RWPE1 (cell line): ENCODE results near the gene QSOX2.

Experiments used
- CTCF ChIA-PET: fragments of 350-600 bp; sonication (Branson Sonifier 250); formaldehyde crosslinking; extraction: SDS; loops from one replicate; lab custom pipeline; 2021; lab: Yijun Ruan, JAX
- POLR2A ChIA-PET: fragments of 400-600 bp; formaldehyde crosslinking; extraction: SDS; loops from one replicate; lab custom pipeline; 2020; ENCODE audit warnings: antibody characterized with exemption; ENCODE audit not compliant: low non-redundant PET; lab: Yijun Ruan, JAX
- DNase-seq: peaks from one replicate; pipeline ENCODE4 v3.0.0; 2012; ENCODE audit warnings: low spot score
- H3K27ac ChIP-seq: fragments of 450-650 bp; 2 replicates; pipeline ENCODE4 v1.5.1; 2017
- TF ChIP-seq, protein P1 (sequence below): fragments of 450-650 bp; conservative IDR thresholded peaks from 2 replicates; pipeline ENCODE4 v1.5.1; 2017; ENCODE audit warnings: low read depth, mild to moderate bottlenecking

QSOX2 gene

DNA sequence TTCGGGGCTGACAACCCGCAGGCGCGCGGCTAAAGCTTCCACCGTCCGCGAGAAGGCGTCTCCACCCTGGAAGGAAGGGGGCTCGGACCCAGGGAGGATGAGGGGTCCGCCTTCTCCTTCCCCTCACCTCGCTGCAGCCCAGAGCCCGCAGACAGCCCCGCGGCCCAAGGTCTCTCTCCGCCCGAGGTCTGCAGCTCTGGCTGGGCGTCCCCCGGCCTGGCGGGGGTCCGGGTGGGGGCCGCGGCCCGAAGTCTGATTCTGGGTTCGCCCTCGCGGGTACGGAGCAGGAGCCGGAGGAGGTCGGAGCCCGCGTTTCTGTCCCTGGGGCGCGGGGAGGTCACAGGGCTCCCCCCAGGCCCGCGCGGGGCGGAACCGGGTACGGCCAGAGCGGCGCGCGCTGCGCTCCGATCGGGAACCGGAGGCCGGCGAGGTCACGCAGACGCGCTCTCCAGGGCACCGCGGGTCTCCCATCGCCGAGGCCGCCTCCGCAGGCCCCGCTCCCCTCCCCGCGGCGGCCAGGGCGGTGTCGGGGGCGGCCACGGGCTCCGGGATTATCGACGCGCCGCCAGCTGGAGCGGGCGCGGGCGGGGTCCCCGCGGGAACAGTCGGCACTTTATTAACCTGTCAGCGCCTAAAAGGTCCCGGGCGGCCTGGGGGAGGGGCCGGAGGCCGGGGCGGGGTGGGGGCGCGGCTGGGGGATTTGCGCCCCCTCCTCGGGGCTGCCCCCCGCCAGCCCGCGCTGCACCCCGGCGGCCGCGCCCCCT, 52.3 kb downstream of the QSOX2 start:
- TF ChIP-seq, protein P1, sequence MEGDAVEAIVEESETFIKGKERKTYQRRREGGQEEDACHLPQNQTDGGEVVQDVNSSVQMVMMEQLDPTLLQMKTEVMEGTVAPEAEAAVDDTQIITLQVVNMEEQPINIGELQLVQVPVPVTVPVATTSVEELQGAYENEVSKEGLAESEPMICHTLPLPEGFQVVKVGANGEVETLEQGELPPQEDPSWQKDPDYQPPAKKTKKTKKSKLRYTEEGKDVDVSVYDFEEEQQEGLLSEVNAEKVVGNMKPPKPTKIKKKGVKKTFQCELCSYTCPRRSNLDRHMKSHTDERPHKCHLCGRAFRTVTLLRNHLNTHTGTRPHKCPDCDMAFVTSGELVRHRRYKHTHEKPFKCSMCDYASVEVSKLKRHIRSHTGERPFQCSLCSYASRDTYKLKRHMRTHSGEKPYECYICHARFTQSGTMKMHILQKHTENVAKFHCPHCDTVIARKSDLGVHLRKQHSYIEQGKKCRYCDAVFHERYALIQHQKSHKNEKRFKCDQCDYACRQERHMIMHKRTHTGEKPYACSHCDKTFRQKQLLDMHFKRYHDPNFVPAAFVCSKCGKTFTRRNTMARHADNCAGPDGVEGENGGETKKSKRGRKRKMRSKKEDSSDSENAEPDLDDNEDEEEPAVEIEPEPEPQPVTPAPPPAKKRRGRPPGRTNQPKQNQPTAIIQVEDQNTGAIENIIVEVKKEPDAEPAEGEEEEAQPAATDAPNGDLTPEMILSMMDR, result no peak
- DNase-seq, result no peak
- CTCF ChIA-PET, result interaction anchor here (0.6 to 1.0 kb wide), 3 partner anchors 33 to 321 kb away, joined by 3 to 4 read pairs (median 3); no protein-coding TSS in a partner anchor
- POLR2A ChIA-PET, result no interaction called here
- no peak overlapping the region for H3K27ac ChIP-seq

- CTCF ChIA-PET, result interaction anchor here (0.6 to 1.0 kb wide), 3 partner anchors 33 to 1119 kb away, joined by 3 to 4 read pairs (median 3); no protein-coding TSS in a partner anchor
- no peak for DNase-seq
- POLR2A ChIA-PET, result no interaction called here
- TF ChIP-seq, protein P1, result no peak
- no peak overlapping the region for H3K27ac ChIP-seq
These were observed 53.1 kb downstream of the QSOX2 start for GRCh38 chr9:136192289-136193126.

DNA sequence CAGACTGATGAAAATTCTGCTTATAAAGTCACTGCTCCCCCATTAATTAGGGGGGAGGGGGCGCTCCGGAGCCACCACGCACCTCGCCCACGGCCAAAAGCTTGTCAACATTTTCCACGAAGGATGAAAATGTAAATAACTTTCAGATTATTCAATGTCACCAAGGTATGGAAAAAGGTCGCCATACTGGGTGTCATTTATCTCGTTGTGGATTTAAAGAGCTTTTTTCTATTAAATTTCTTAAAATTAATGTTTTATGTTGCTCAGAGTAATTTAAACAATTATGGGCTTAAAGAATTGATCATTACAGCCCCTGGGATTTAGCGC, 53.7 kb downstream of the QSOX2 start:
- ChIA-PET CTCF (interaction anchor here (0.7 kb wide), 1 partner anchor 1119 kb away, joined by 3 read pairs; no protein-coding TSS in a partner anchor), POLR2A (no interaction called here)

GRCh38 chr9:136191099-136191959, 54.3 kb downstream of the QSOX2 start:
- ChIA-PET CTCF (interaction anchor here (0.7 kb wide), 1 partner anchor 1120 kb away, joined by 3 read pairs; no protein-coding TSS in a partner anchor), POLR2A (no interaction called here)
- TF ChIP-seq, protein P1, result no peak
- H3K27ac ChIP-seq, result no peak overlapping the region
- no peak for DNase-seq

More for the DNA sequence above, 53.7 kb downstream of the QSOX2 start:
- H3K27ac ChIP-seq, result no peak overlapping the region
- DNase-seq, result no peak
- TF ChIP-seq, protein P1, result no peak

DNA sequence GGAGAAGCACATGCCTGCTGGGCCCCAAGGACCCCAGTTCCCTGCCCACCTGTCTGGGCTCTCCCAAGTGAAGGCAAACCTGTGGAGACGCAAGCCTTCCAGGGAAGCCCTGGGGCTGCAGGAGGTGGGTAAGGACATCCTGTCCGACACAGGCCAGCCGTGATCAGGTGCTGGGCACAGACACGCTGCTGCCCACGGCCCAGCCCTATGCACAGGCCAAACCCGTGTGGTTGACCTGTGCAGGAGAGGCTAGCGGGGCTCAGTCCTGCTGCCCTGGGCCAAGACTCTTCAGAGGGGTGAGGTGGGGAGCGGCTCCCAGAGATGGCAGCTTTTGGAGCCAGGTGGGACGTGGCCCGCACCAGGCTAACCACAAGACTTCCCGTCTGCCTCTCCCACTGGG, 55.0 kb downstream of the QSOX2 start:
- TF ChIP-seq, protein P1, result no peak
- CTCF ChIA-PET, result no interaction called here
- POLR2A ChIA-PET, result no interaction called here
- DNase-seq, result no peak
- H3K27ac ChIP-seq, result no peak overlapping the region
